DMS53 (cell line): ENCODE measurements around the gene MBP.
"Not testable (repeated sequence)": the region's sequence is repeated elsewhere in the genome, so short reads cannot be mapped to it uniquely, and the experiment has no call there.

Source experiments
- DNase-seq: peaks from one replicate; lab custom pipeline; 2025; lab: John Stamatoyannopoulos, UW

Gene MBP

DNA sequence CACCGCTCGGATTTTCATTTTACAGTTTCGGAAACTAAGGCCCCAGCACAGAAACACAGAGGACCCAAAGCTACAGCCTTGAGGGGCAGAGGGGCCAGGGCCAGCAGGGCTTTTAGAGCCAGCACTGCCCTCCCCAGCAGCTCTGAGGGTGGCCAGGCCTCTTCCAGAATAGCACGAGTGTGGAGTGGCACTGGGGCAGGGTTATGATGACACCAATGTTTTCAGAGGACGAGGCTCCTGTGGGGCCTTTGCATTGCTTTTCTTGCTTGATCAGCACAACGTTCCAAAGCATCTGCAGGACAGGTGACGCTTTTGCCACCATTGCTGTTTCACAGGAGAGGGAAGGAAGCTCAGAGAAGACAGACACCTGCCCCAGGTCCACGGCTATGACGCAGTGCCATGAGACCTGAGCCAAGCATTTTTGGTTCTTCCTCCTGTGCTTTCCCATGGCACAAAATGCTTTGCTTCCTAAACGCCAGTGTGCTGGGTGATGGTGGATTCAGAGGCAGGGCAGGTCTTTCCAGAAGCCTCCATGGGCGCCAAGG, 126.9 kb downstream of the MBP start:
- DNase-seq, result no peak

- no peak for DNase-seq
Observed at GRCh38 chr18:77004555-77005380, 127.8 kb downstream of the MBP start.

DNA sequence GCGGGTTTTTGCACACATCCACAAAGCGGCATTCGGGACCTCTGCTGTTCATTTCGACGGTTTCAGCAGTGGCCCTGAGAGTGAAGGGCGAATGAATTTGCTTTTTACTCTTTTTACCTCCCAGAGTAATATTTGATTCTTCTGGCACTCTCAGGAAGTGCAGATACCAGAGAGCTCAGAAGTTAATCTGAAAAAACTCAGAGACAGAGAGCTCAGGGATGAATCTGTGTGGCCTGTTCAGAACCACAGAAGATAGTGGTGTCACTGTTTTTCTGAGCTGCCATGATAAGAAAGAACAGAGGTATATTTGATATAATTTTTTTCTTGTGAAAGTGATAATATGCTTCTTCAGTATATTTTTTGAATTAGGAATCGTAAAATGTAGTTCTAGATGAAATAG, 129.3 kb downstream of the MBP start:
- no peak for DNase-seq

- DNase-seq, result no peak
Observed at GRCh38 chr18:77002496-77002895, 130.1 kb downstream of the MBP start.

- DNase-seq, result peak; percentile 30
Observed at GRCh38 chr18:77001979-77002378, 130.6 kb downstream of the MBP start.

DNA sequence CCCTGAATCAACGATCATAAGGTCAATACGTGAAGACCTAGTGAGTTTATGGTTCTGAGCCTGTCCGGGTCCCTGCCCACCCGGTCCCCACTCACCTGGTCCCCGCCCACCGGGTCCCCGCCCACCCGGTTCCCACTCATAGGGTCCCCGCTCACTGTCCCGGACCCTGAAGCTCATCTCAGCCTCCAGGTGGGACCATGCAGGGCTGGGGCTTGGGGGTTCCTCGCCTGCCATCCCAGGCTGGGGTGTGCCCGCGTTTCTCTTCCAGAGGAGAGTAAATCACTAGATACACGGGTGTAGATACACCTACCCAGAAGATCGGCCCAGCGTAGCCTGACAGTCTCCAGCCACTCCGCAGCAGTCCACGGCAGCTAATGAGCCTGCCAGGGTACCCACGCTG, 131.5 kb downstream of the MBP start:
- DNase-seq, result no peak

GRCh38 chr18:77000527-77000926, 132.1 kb downstream of the MBP start:
- peak; percentile 68 for DNase-seq

GRCh38 chr18:76999077-76999476, 133.5 kb downstream of the MBP start:
- DNase-seq, result no peak

DNA sequence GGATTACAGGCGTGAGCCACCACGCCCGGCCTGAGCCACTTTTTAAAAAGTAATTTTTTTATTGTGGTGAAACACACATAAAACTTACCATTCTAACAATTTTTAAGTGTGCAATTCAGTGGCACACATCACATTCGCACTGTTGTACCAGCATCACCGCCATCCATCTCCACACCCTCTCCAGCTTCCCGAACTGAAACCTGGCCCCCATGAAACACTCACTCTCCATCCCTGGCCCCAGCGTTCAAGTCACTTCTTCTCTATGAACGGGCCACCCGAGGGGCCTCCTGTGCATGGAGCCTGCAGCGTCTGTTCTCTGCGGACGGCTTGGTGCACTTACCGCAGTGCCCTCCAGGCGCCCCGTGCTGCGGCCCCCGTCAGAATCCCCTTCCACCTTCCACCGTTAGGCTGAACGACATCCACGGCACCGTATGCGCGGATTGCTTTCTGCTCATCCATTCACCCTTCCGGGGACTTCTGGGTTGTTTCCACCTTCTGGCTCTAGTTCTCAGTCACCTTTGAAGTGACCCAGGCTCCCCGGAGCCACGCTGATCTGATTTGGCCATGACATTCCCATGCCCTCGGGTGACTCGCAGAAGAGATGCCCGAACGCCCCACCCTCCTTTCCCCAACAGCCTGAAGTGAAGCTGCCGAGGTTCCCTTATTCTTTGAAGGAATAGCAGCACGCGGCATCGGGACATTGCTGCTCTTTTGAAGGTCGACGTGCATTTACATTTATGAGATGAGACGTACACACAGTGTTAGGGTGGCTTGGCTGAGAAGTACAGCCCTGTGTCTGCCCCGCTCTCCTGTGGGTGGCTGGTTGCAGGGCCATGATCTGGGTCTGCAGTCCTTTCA, 134.4 kb downstream of the MBP start:
- DNase-seq, result no peak

GRCh38 chr18:76996429-76996828, 136.2 kb downstream of the MBP start:
- no peak for DNase-seq

- DNase-seq, result peak; percentile 44
Observed at GRCh38 chr18:76995896-76996295, 136.7 kb downstream of the MBP start.

- DNase-seq, result no peak
Observed at GRCh38 chr18:76994086-76994654, 138.4 kb downstream of the MBP start.

- no peak for DNase-seq
Observed at GRCh38 chr18:76993573-76993972, 139.0 kb downstream of the MBP start.

- no peak for DNase-seq
Observed at GRCh38 chr18:76993085-76993382, 139.5 kb downstream of the MBP start.

GRCh38 chr18:76992226-76993084, 140.1 kb downstream of the MBP start:
- no peak for DNase-seq

DNA sequence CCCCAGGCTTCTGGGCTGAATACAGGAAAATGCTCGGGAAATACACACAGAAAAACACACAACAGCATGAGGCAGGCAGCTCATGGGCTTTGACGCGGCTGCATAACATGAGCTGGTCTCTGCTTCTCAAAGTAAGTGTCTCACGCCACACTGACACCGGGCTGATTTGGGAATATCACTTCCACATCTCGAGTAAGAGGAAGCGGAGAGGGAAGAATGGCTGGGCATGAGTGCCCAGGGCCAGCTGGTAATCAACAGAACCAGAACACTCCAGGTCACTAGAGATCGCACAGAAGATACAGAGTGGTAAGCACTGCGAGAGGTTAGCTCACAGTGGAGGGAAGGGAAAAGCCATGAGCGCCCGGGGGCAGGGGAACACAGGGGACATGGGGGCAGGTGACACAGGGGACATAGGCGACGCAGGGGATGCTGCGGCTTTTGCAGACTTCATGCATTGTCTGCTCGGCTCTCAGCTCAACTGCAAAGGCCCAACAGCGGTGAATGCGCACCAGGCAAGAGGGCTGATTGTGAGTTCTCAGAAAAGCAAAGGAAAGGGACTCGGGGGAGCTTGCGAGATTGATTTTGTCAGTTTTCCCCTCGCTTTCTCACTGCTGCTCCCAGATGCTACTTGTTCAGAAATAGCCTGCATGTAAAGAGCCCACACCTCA, 141.4 kb downstream of the MBP start:
- no peak for DNase-seq

- DNase-seq, result not testable (repeated sequence)
Observed at GRCh38 chr18:76990343-76991020, 142.1 kb downstream of the MBP start.

DNA sequence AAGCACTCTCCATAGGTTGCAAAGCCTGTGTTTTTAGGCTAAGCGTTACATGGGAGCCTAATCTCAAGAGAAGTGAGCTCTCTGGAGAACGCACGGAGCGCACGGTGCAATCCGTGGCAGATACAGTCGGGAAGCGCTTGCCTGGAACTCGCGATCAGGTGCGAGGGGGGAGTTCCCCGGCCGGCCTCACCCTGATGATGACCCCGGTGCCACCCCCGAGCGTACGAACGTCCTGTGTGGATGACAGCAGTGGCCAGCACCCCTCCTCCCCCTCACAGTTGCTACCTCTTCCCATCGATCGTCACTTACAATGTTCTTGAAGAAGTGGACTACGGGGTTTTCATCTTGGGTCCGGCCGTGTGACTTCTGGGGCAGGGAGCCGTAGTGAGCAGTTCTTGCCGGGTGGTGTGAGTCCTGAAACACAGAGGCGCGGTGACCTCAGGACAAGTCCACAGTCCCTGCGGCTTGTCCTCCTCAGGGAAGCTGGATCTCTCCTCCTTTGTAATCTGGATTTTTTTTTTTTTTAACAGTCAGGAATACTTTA, 142.9 kb downstream of the MBP start:
- DNase-seq, result no peak

- DNase-seq, result no peak
Observed at GRCh38 chr18:76988827-76989646, 143.5 kb downstream of the MBP start.
